ENCODE results near the gene SMIM32. TPM values are rescaled to one million over a fixed set of nuclear protein-coding genes. Genes with fewer than 3 reads are reported as not detected.

Gene SMIM32
- polyA plus RNA-seq, 4 donors, result 16.7 to 24.4 (median 21.4) TPM

DNA sequence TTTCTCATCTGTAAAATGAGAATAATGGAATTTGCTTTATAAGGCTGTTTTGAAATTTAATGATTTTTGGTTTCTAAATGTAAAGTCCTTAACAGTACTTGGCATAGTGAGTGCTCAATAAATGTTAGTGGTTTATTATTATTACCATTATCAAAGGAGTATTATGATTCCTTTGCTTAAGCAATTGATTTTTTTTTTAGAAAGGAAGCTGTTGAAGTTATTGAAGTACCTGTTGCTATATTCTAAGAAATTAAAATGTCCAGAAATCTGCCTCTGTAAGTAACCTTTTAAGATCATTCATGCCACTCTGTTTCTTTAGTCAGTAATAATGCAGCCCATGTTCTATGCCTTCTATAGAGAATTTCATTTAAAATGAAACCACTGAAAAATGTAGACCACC, 45.3 kb downstream of the SMIM32 start:
- Histone ChIP-seq H3K36me3 (ENCODE audit: control insufficient read depth in 3 of 3, insufficient read depth in 2 of 3, low read depth in 1 of 3, low read length in 3 of 3) (peaks cover 0 to 2% (median 2%) of the 10 kb centered on the region in 3 donors), H3K4me3 (ENCODE audit: low read depth in 1 of 3, low read length in 3 of 3) (no peak overlapping the region), H3K9me3 (ENCODE audit: control insufficient read depth in 2 of 2, insufficient read depth in 1 of 2, low read depth in 1 of 2, low read length in 1 of 2) (no peaks in the 10 kb centered on the region), H3K27ac (ENCODE audit: low read depth in 1 of 3, low read length in 2 of 3) (no peak overlapping the region), H3K27me3 (ENCODE audit: control insufficient read depth in 3 of 3, insufficient read depth in 3 of 3, low read length in 3 of 3) (no peaks in the 10 kb centered on the region), H3K4me1 (ENCODE audit: control insufficient read depth in 3 of 3, insufficient read depth in 2 of 3, low read depth in 1 of 3, low read length in 2 of 3) (peaks cover 0 to 8% (median 4%) of the 10 kb centered on the region in 3 donors)
- DNase-seq (no peak), FAIRE-seq (no peak)

- DNase-seq (no peak), FAIRE-seq (no peak)
- Histone ChIP-seq H3K9me3 (ENCODE audit: control insufficient read depth in 2 of 2, insufficient read depth in 1 of 2, low read depth in 1 of 2, low read length in 1 of 2) (no peaks in the 10 kb centered on the region), H3K4me3 (ENCODE audit: low read depth in 1 of 3, low read length in 3 of 3) (no peak overlapping the region), H3K36me3 (ENCODE audit: control insufficient read depth in 3 of 3, insufficient read depth in 2 of 3, low read depth in 1 of 3, low read length in 3 of 3) (no peaks in the 10 kb centered on the region), H3K27ac (ENCODE audit: low read depth in 1 of 3, low read length in 2 of 3) (no peak overlapping the region), H3K4me1 (ENCODE audit: control insufficient read depth in 3 of 3, insufficient read depth in 2 of 3, low read depth in 1 of 3, low read length in 2 of 3) (peaks cover 0 to 8% (median 4%) of the 10 kb centered on the region in 3 donors), H3K27me3 (ENCODE audit: control insufficient read depth in 3 of 3, insufficient read depth in 3 of 3, low read length in 3 of 3) (no peaks in the 10 kb centered on the region)
- WGBS, 3 donors, result 73 to 79% (median 78%) methylated on average over 3 of the region's 3 CpGs
Observed at GRCh38 chr5:136146201-136146600, 46.8 kb downstream of the SMIM32 start.

- Histone ChIP-seq H3K27ac (ENCODE audit: low read depth in 1 of 3, low read length in 2 of 3) (no peak overlapping the region), H3K36me3 (ENCODE audit: control insufficient read depth in 3 of 3, insufficient read depth in 2 of 3, low read depth in 1 of 3, low read length in 3 of 3) (no peaks in the 10 kb centered on the region), H3K4me1 (ENCODE audit: control insufficient read depth in 3 of 3, insufficient read depth in 2 of 3, low read depth in 1 of 3, low read length in 2 of 3) (peaks cover 0 to 6% (median under 1%) of the 10 kb centered on the region in 3 donors), H3K9me3 (ENCODE audit: control insufficient read depth in 2 of 2, insufficient read depth in 1 of 2, low read depth in 1 of 2, low read length in 1 of 2) (no peaks in the 10 kb centered on the region), H3K27me3 (ENCODE audit: control insufficient read depth in 3 of 3, insufficient read depth in 3 of 3, low read length in 3 of 3) (no peaks in the 10 kb centered on the region), H3K4me3 (ENCODE audit: low read depth in 1 of 3, low read length in 3 of 3) (no peak overlapping the region)
- DNase-seq, result no peak
- 55 to 59% (median 58%) methylated on average over 2 of the region's 2 CpGs for WGBS, 3 donors
- FAIRE-seq, result no peak
Observed at GRCh38 chr5:136145030-136145429, 47.9 kb downstream of the SMIM32 start.

DNA sequence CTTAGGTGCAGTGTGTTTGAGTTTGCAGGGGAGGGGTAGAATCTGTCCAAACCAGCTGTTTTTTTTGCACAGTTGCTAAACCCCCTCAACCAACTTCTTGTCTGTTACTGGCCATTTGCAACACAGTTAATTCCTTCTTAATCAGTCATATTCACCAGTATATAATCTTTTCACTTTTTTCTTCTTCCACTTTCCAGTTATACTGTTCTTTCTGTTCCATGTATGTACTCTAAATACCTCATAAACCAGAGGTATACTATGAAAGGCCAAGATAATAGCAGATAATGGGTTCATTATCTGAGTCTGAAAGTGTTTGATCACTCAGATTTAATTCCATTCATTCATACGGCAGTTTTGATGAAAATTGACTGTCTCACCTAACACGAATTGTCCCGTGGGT, 49.2 kb downstream of the SMIM32 start:
- no peak overlapping the region for H3K27ac ChIP-seq (ENCODE audit: low read depth in 1 of 3, low read length in 2 of 3)
- H3K9me3 ChIP-seq (ENCODE audit: control insufficient read depth in 2 of 2, insufficient read depth in 1 of 2, low read depth in 1 of 2, low read length in 1 of 2), result no peaks in the 10 kb centered on the region
- 20 to 57% (median 52%) methylated on average over 3 of the region's 3 CpGs for WGBS, 3 donors
- H3K36me3 ChIP-seq (ENCODE audit: control insufficient read depth in 3 of 3, insufficient read depth in 2 of 3, low read depth in 1 of 3, low read length in 3 of 3), result no peaks in the 10 kb centered on the region
- H3K4me1 ChIP-seq (ENCODE audit: control insufficient read depth in 3 of 3, insufficient read depth in 2 of 3, low read depth in 1 of 3, low read length in 2 of 3), result peaks cover 0 to 12% (median 0%) of the 10 kb centered on the region in 3 donors
- FAIRE-seq (no peak), DNase-seq (no peak)
- H3K4me3 ChIP-seq (ENCODE audit: low read depth in 1 of 3, low read length in 3 of 3), result no peak overlapping the region
- H3K27me3 ChIP-seq (ENCODE audit: control insufficient read depth in 3 of 3, insufficient read depth in 3 of 3, low read length in 3 of 3), result no peaks in the 10 kb centered on the region

GRCh38 chr5:136143312-136143711, 49.6 kb downstream of the SMIM32 start:
- DNase-seq (no peak), FAIRE-seq (no peak)
- no peaks in the 10 kb centered on the region for H3K36me3 ChIP-seq (ENCODE audit: control insufficient read depth in 3 of 3, insufficient read depth in 2 of 3, low read depth in 1 of 3, low read length in 3 of 3)
- WGBS, 3 donors, result 69 to 78% (median 76%) methylated on average over 6 of the region's 6 CpGs
- H3K4me3 ChIP-seq (ENCODE audit: low read depth in 1 of 3, low read length in 3 of 3), result no peak overlapping the region
- peaks cover 0 to 15% (median 0%) of the 10 kb centered on the region in 3 donors for H3K4me1 ChIP-seq (ENCODE audit: control insufficient read depth in 3 of 3, insufficient read depth in 2 of 3, low read depth in 1 of 3, low read length in 2 of 3)
- H3K27me3 ChIP-seq (ENCODE audit: control insufficient read depth in 3 of 3, insufficient read depth in 3 of 3, low read length in 3 of 3), result no peaks in the 10 kb centered on the region
- no peaks in the 10 kb centered on the region for H3K9me3 ChIP-seq (ENCODE audit: control insufficient read depth in 2 of 2, insufficient read depth in 1 of 2, low read depth in 1 of 2, low read length in 1 of 2)
- no peak overlapping the region for H3K27ac ChIP-seq (ENCODE audit: low read depth in 1 of 3, low read length in 2 of 3)

- no peak for DNase-seq
- no peak overlapping the region for H3K4me3 ChIP-seq (ENCODE audit: low read depth in 1 of 3, low read length in 3 of 3)
- no peaks in the 10 kb centered on the region for H3K27me3 ChIP-seq (ENCODE audit: control insufficient read depth in 3 of 3, insufficient read depth in 3 of 3, low read length in 3 of 3)
- no peaks in the 10 kb centered on the region for H3K36me3 ChIP-seq (ENCODE audit: control insufficient read depth in 3 of 3, insufficient read depth in 2 of 3, low read depth in 1 of 3, low read length in 3 of 3)
- no peak for FAIRE-seq
- H3K4me1 ChIP-seq (ENCODE audit: control insufficient read depth in 3 of 3, insufficient read depth in 2 of 3, low read depth in 1 of 3, low read length in 2 of 3), result peaks cover 0 to 19% (median 0%) of the 10 kb centered on the region in 3 donors
- no peaks in the 10 kb centered on the region for H3K9me3 ChIP-seq (ENCODE audit: control insufficient read depth in 2 of 2, insufficient read depth in 1 of 2, low read depth in 1 of 2, low read length in 1 of 2)
- H3K27ac ChIP-seq (ENCODE audit: low read depth in 1 of 3, low read length in 2 of 3), result no peak overlapping the region
Observed at GRCh38 chr5:136141561-136141960, 51.4 kb downstream of the SMIM32 start.

Other genes starting within 250 kb of the SMIM32 start
- gene LECT2, start 238.2 kb downstream of the SMIM32 start, polyA plus RNA-seq, result not detected
- gene TGFBI, start 164.2 kb downstream of the SMIM32 start, polyA plus RNA-seq, result 100 to 1,000 TPM in 1 of 4 donors, 10 to 100 TPM in 2, 1 to 10 TPM in 1; 4.2 to 114 (median 48.3) TPM
- gene SMAD5, start 60.3 kb downstream of the SMIM32 start, polyA plus RNA-seq, result 10 to 100 TPM in 2 of 4 donors, 1 to 10 TPM in 2; 3.4 to 35.6 (median 9.1) TPM
- gene TRPC7, start 172.4 kb upstream of the SMIM32 start, polyA plus RNA-seq, result 1 to 10 TPM in 1 of 4 donors, under 1 TPM in 1, not detected in 2; 0.40 to 1.4 TPM

Data from small intestine (tissue), 7 donors.